Fibroblast of pulmonary artery (primary cell): ENCODE data around the gene CD300A.
A peak's percentile ranks its signal among the peaks of the same experiment; 100 is the strongest.

ENCODE experiments used
- DNase-seq: peaks from one replicate; pipeline ENCODE4 v3.0.0-alpha.2; 2010; ENCODE audit warnings: low read depth
- H3K4me3 ChIP-seq: replicated peaks from 2 replicates; pipeline ENCODE4 v1.5.1; 2011; ENCODE audit warnings: low read depth, mild to moderate bottlenecking, control low read depth, low read length, moderate library complexity
- TF ChIP-seq, protein P1 (sequence below): IDR thresholded peaks from 2 replicates; pipeline ENCODE4 v1.5.1; 2011; ENCODE audit warnings: mild to moderate bottlenecking, control low read depth, low read length, inconsistent platforms; ENCODE audit errors: missing control alignments

CD300A gene

DNA sequence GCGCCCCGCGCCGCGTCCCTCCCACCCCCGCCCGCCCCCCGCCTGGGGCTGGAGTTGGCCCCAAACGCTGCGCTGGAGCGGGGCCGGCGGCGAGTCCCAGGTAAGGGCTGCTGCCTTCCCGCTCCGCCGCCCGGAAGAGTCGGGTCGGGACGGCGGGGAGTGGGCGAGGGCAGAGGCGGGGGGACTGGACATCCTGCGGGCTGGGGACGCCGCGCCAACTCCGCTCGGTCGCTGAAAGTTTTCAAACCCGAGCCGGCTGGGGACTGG is 34.1 kb upstream of the CD300A start:
- peak overlapping the region; percentile 59 for H3K4me3 ChIP-seq
- TF ChIP-seq, protein P1, sequence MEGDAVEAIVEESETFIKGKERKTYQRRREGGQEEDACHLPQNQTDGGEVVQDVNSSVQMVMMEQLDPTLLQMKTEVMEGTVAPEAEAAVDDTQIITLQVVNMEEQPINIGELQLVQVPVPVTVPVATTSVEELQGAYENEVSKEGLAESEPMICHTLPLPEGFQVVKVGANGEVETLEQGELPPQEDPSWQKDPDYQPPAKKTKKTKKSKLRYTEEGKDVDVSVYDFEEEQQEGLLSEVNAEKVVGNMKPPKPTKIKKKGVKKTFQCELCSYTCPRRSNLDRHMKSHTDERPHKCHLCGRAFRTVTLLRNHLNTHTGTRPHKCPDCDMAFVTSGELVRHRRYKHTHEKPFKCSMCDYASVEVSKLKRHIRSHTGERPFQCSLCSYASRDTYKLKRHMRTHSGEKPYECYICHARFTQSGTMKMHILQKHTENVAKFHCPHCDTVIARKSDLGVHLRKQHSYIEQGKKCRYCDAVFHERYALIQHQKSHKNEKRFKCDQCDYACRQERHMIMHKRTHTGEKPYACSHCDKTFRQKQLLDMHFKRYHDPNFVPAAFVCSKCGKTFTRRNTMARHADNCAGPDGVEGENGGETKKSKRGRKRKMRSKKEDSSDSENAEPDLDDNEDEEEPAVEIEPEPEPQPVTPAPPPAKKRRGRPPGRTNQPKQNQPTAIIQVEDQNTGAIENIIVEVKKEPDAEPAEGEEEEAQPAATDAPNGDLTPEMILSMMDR: no peak
- DNase-seq: no peak

DNA sequence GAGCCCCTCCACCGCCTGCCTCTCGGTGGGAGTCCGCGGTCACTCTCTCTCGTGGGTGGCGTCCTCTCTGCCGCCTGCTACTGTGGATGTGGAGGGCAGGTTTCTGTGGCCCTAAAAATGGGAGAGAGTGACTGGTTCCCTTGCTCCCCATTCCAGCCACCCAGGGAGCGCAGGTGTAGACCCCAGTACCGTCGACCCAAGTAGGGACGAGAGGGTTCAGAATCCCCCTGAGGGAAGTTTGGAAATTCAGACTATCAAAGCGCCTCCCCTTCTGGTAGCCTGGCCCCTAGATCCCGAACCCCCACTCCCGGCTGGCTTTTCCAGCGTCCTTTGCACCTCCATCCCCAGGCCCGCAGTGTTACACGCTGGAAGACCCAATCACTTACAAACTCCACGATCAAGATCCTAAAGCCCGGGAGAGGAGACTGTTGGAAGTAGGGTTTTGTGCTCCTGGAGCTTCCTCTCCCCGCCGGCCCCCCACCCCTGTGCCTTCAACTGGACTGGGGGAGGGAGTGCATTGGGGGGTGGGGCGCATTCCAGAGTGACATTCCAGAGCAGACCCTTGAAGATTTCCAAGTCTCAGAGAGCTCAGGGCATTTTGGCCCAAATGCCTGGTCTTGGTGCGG is 33.6 kb upstream of the CD300A start:
- TF ChIP-seq, protein P1: no peak
- no peak for DNase-seq
- H3K4me3 ChIP-seq: peak overlapping the region; percentile 59

DNA sequence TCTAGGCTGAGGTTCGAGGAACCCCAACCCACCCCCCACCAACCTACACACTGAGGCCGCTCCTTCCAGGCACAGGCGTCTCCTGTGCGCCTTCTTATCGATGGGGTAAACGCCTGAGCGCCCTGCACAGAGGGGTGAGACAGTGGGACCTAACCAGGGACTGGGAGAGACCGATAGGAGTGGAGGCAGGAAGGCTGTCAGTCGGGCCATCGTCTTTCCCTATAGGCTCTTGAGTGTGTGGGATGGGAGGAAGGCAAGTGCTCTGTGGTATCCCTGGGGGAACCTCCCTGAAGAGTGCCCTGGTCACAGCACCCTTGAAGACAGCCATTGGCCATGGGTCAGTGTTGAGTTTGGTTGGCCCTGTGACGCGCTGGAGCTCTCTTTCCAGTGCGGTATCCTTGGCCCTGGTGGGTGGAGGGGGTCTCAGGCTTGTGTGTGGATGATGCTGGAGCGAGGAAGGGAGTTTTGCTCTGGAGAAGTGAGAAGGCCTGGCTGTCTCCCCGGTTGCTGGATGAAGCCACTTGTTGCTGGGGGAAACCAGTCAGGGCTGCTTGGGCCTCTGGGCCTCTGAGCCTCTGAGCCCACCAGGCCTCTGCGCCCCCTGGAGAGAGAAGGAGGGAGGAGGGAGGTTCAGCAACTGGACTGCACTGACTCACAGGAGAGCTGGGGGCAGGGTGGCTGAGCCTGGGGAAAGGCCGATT is 32.9 kb upstream of the CD300A start:
- TF ChIP-seq, protein P1: no peak
- DNase-seq: peak; percentile 21
- H3K4me3 ChIP-seq: peak overlapping the region; percentile 59

DNA sequence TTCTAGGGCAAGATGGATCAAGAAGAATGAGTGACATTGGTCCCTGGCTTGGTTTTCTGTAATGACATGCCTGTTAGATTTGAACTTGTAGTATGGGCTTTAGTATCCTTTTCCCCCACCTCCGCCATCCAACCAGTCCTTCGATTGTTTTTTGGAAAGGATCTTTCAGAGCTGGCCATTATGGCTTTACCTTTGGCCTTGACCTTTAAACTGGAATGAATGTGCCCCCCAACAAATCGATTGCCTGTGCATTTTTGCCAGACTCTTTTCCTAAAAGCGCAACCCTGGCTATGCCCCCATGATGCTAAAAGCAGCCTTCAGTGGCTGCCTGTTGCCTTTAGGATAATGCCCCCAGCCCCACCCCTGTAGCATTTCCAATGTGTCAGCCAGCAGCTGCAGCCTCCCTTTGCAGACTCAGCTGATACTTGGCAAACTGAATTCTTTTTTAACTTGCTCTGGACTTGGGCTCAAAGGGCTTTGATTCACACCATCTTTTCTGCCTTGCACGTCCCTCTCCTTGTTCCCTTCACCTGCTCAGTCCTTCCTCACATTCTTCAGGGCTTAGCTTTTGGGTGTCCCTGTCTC is 30.6 kb upstream of the CD300A start:
- DNase-seq: no peak
- TF ChIP-seq, protein P1: no peak
- no peak overlapping the region for H3K4me3 ChIP-seq

DNA sequence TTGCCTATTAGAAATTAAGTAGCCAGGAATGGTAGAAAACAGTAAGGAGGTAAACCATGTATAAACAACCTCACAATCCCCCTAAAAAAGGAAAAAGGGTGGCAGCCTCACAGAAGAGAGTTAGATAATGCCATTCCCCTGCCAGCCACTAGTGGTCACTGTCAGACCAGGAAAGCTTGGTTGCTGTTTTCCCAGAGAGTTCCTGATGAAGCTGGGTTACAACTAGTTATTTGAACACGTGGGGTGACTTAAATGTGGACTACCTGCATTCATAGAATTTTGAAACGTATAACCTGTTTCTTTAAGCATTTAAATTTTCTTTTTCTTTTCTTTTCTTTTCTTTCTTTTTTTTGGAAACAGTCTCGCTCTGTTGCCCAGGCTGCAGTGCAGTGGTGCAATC is 28.7 kb upstream of the CD300A start:
- no peak overlapping the region for H3K4me3 ChIP-seq
- TF ChIP-seq, protein P1: peak; percentile 67
- DNase-seq: peak; percentile 18

DNA sequence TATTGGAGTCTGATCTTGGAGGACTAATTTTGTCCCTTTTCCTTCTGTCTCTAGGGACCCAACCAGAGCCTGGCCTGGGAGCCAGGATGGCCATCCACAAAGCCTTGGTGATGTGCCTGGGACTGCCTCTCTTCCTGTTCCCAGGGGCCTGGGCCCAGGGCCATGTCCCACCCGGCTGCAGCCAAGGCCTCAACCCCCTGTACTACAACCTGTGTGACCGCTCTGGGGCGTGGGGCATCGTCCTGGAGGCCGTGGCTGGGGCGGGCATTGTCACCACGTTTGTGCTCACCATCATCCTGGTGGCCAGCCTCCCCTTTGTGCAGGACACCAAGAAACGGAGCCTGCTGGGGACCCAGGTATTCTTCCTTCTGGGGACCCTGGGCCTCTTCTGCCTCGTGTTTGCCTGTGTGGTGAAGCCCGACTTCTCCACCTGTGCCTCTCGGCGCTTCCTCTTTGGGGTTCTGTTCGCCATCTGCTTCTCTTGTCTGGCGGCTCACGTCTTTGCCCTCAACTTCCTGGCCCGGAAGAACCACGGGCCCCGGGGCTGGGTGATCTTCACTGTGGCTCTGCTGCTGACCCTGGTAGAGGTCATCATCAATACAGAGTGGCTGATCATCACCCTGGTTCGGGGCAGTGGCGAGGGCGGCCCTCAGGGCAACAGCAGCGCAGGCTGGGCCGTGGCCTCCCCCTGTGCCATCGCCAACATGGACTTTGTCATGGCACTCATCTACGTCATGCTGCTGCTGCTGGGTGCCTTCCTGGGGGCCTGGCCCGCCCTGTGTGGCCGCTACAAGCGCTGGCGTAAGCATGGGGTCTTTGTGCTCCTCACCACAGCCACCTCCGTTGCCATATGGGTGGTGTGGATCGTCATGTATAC is 26.5 kb upstream of the CD300A start:
- DNase-seq: no peak
- no peak overlapping the region for H3K4me3 ChIP-seq
- TF ChIP-seq, protein P1: no peak
